Measurements from ENCODE around the gene OLFM2.

GRCh38 chr19:9934132-9934950 is 2.0 kb downstream of the OLFM2 start:
- TF ChIP-seq EZH2phosphoT487 (IDR thresholded peaks at IDR 0.05; ENCODE audit: insufficient read depth, low read depth), result no peak
- TF ChIP-seq EZH2 (IDR thresholded peaks at IDR 0.05; ENCODE audit: insufficient read depth, poor library complexity, severe bottlenecking), result no peak
